Stimulated activated CD4-positive, alpha-beta T cell treated with anti-CD3 and anti-CD28 coated beads, Interleukin-4, amount 100 ng/mL, for 4 hours (primary cell): Measurements from ENCODE around the gene AIPL1.

Source experiments
- DNase-seq, 2 experiments: peaks; one replicate each; pipeline ENCODE4 v3.0.0-alpha.2; 2020

AIPL1 gene

DNA sequence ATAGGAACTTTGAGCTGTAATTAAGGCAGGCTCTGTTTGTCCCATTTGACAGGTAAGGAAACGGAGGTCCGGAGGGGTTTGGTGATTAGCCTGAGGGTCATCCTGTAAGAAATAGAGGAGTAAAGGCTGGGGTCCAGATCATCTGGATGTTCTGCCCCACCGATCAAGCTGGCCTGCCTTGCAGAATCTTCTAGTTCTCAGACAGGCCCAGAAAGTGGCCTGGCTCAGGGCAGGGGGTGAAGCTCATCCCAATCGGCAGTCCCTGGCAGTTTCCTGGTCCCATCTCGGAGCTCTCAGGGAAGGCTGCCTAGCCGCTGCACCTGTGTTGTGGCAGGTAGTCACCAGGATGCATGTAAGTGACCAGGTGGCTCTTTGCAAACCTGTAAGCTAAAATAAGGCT is 13.6 kb upstream of the AIPL1 start:
- no peak for DNase-seq

DNA sequence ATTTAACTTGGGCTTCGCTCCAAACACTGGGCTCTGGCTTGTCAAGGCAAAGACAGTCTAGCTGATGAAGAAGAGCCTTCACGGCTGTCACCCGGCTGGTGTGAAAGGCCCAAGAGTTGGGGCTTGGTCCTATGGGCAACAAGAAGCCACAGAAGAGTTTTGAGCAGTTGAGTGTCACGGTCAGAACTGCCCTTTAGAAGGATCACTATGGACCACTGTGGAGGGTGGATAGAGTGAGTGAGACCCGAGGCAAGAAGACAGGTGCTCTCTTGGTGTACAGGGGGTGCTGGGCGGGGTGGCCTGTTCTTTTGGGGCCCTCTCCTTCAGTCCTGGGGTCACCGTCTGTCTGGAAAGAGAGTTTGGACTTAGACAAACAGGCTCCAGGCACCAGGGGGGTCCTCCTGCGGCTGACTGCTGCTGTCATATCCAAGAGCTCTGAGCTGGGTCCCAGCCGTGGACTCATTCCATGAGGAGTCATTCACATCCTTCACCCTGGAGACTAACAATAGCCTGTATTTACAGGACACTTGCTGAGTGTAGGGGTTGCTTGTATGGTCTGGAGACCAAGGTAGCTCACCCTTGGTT is 11.7 kb upstream of the AIPL1 start:
- DNase-seq: no peak

DNA sequence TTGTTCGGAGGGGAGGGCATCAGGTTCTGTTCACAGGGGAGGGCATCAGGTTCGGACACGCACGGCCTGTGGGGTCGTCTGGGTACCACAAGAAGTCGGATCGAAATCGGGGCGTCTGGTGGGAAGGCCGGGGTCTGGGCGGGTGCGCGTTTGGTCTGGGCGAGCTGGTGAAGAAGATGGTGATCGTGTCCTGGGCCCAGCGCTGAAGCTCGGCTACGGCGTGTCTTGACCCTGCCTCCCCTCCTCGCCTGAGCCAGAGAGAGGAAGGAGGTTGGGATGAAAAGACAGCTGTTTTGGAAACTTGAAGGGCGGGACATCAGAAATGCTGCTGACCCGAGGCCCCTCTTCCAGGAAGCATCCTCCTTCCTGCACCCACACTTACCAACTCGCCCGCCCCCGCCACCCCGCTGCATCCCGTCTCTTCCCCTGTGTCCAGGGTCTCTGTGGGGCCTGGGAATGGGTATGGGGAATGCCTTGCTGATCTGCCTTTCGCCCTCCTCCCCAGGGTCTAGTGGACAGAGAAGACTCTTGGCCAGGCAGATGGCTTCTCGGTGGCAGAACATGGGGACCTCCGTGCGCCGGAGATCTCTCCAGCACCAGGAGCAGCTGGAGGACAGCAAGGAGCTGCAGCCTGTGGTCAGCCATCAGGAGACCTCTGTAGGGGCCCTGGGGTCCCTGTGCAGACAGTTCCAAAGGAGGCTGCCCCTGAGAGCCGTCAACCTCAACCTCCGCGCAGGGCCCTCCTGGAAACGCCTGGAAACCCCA is 9.8 kb upstream of the AIPL1 start:
- DNase-seq: no peak

DNA sequence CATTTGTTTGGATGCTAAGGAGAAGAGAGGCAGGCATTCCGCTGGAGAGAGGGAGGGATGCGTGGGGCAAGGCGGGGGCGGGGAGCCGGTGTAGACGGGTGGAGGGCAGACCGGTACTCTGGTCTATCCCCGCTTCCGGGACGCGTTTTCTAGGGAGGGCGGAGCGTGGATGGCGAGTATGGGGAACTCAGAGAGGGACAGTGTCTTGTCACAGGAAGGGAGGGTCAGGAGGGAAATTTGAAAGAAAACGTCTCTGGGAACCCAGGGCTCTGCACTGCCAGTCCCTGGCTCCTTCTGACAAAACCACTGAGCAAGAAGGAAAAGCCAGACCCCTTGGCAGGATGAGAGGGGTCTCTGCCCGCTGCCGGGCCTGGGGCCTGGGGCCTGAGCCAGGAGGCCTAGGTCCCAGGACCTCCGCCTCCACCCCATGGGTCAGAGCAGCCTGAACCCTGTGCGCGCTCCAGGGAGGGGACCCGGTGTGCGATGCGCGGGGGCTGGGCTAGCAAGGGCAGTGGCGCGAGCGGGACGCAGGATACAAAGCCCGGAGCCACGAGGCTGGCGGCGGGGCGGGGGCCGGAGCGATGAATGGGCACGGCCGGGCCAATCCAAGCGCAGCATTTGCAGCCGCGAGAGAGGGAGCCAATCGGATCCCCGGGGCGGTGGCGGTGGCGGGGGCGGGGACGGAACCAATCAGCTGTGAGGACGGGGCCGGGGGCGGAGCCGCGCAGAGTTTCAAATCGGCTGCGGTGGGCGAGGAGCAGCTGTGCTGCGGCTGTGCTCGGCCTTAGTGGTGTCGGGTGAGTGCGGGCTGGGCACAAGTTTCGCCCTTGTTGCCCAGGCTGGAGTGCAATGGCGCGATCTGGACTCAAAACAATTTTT is 9.0 kb upstream of the AIPL1 start, which contains the start of gene PIMREG:
Gene PIMREG, plus strand, starts transcription at position 764 of the 879 bp plus-strand sequence. CDS start 656 bp downstream, outside the sequence.
- DNase-seq: peak; percentile 93 to 96

DNA sequence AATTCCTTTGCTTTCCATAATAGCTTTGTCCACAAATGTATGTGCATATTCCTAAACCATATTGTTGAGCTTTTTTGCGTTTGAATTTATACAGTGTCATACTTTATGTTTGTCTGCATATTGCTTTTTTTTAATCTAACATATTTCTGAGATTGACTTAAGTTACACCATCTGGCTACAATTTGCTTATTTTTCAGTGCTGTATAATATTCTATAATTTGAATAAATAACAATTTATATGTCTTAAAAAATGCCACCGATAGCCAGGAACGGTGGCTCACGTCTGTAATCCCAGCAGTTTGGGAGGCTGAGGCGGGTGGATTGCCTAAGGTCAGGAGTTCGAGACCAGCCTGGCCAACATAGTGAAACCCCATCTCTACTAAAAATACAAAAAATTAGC is 7.9 kb upstream of the AIPL1 start:
- no peak for DNase-seq

DNA sequence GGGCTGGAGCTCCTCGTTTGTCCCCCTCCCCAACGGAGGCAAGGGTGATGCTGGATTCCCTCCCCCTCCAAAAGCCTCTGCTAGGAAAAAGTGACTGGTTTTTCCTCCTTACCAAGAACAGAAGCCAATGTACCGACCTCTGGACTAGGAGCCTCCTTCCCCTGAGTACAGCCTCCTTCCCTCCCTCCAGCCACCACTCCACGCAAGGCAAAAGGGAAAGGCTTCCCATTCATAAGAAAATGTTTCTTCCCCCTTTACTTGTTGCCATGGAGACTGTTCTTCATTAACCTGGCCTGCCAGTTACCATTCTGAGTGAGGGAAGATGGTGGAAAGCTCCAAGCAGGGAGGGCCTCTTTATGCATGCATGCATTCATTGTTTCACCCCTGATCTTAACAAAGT is 5.0 kb upstream of the AIPL1 start:
- DNase-seq: no peak

DNA sequence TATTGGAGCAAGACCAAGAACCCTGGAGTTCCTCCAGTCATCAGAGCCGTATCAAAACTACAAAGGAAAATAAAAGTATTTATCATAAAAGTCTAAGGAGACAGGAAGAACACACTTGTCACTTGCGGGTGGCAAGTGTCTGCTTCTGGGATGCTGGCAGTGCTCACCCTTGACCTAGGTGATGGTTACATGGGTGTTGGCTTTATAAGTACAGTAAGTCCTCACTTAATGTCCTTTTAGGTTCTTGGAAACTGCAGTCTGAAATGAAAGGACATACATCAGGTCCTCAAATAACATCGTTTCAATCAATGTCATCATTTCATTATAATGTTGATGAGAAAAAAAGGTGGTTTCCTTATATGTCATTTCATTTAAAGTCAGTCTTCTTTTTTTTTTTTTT is 3.0 kb upstream of the AIPL1 start:
- no peak for DNase-seq

DNA sequence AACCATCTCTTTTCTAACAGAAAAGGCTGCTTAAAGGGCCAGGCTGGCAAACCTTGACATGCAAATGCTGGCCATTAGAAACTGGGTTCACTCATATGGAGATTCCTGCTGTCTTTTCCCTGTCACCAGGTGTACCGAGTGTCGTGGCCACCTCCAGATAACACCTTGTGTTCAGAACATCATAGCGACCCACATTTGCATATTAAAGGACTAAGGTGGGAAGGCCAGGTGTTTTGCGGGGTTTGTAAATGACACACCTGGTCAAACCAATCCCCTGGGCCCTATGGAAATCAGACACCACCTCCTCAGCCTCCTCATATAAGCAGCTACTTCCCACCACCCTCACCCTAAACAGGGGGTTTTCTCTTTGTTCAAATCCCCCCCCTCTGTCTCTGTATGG is 2.5 kb upstream of the AIPL1 start:
- DNase-seq: no peak

DNA sequence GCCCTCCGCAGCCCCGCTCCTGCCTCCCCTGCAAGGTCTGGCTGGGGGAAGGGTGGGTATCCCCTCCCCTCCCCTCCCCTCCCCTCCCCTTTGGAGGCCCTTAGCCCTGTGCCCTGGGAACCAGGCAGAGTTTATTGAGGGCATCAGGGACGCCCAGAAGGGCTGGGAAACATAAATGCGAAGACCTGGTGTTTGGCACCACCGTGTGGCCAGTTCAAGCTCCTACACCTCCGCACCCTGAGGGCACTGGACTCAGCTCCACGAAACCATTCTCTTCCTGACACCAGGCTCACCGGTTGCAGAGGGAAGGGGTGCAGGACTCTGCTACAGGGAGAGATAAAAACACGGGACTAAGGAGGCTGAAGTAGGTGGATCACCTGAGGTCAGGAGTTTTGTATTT is 1.0 kb upstream of the AIPL1 start:
- peak; percentile 51 to 56 for DNase-seq

DNA sequence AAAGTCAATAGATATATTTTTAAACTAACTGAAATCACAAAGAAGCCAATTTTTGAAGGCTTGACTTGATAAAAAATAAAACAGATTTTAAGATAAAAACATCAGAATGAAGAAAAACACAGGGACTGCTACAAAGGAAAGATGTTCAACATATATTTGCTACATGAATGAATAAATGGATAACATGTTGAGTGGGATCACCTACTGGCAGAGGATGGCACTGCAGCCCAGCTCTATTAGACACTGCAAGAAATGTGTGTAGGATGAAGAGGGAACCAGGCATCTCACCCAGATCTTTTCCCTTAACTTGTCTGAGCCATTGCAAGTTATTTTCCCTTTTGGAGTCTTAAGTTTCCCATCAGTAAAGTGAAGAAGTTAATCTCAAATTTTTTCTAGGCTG is 4.2 kb downstream of the AIPL1 start:
- no peak for DNase-seq

DNA sequence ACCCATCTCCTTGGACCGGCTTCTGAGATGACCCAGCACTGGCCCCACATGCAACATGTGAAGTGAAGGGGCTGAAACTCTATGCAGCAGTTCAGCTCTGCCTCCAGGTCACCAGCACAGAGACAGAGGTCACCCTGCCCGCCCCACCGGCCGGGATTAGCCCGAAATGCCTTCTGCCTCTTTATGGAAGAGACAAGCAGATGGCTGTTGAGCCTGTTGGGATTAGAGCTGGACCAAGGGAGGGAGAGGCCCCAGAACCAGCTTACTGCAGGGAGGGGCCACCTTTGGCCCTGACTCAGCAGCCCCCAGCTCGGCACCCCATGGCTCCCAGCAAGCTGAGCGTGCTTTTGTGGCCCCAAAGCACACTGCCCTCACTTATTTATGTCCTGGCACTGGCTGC is 5.7 kb downstream of the AIPL1 start:
- DNase-seq: no peak

DNA sequence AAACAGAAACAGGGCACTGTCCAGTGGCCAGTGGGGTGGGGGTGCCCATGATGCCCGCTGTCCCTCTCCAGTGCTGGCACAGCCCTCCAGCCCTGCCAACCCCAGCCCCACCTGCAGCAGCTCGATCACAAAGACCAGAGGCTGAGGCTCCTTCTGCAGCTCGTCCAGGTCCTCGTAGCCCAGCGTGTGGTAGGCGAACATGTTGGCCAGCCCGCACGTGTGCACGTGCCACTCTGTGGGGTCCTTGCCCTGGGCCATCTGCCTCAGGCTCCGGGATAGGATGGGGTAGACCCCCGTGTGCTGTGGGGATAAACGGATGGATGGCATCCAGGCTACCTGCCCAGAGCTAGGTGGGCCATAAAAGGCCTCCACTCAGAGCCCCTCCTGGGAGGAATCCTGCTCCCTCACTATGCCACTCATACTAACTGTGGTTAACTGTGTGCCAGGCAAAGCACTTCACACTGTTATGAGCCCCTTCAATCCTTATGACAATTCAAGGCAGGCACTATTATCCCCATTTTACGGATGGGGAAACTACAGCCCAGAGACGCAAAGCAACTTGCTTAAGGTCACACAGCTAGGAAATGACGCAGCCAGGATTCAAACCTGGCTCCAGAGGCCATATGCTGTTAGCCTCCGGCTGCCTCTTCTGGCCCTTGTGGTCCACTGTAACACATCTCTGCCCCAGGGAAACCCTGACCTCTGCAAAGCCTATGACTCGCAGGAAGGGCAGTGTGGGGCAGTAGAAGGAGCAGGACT is 6.5 kb downstream of the AIPL1 start:
- no peak for DNase-seq

DNA sequence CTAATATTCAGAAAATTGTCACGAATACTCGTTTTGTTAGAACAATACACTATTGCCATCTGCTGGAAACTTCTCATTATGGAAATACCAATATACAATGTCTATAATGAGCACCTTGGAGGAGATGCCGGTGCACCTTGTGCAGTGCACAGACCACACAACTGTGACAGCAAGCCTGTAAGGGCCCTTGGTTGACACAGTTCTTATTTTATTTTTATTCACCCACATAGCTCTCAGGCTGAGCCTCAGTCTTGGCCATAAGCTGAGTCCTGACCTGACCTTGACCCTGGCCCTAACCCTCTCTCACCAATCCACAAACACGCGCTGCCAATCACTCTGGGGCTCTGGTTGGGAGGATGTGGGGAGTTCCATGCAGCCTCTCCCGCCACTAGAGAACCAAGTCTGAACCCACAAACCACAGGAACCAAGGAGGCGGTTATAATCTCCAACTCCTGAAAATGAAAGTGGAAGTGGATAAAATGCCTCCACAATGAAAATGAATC is 7.6 kb downstream of the AIPL1 start:
- DNase-seq: peak; percentile 11 to 26

DNA sequence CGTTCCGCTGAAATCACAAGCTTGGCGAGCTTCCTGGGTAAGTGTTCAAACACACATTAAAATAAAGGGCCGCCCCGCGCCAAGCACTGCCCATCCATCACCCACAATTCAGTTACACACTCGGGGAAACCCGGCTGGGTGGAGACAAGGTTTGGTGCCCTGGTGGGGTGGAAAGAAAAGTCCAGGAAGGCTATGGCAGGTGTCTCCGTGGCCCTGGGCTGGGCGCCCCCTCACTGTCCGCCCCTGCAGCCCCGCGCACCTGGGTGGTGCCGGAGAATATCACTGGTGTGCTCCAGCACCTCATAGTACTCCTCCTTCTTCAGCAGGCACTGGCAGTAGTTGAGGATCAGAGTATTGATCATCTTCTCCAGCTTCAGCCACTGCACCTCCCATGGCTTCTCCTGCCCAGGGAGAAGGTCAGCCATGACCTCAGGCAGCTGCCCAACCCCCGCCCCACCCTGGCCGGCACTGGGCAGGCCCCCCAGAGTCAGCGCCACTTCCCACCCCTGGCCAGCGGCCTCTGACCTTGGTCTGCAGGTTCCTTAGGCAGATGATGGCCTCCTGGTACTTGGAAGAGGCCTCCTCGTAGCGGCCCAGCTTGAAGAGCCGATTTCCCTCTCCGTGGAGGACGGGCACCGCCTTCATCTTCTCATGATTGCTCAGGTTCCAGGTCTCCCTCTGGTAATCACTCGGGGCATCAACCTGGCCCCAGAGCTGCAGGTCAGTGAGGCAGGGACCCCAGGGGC is 8.4 kb downstream of the AIPL1 start:
- DNase-seq: no peak

DNA sequence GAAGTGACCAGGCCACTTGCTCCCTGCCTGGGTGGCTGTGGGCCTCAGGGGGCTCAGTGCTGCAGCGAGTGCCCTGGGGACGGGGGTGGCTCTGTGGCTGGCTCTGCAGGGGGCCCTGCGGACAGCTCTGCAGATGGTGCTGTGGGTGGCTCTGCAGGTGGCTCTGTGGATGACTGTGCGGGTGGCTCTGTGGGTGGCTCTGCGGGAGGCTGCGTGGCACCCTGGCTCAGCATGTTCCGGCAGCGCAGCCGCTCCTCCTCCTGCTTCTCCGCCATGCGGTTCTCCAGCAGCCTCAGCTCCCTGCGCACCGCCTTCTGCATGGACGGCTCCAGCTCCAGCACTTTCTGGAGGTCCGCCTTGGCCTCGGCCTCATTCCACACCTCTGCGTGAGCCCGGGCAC is 9.5 kb downstream of the AIPL1 start:
- DNase-seq: no peak

DNA sequence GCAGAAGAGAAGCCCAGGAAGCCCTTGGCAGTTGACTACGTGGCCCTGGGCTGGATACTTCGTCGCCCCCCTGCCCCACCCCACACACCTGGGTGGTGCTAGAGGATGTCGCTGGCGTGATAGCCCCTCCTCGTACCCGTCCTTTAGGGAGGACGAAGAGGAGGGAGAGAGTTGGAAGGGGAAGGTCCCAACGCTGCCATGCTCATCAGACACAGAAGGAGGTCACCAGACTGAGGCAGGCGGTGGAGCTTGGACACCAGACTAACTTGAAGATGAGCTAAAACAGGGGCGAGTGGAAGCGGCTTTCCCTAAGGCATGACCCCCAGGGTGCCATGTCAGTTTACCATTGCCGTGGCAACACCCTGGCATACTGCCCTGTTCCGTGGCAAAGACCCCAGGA is 11.0 kb downstream of the AIPL1 start:
- DNase-seq: no peak

DNA sequence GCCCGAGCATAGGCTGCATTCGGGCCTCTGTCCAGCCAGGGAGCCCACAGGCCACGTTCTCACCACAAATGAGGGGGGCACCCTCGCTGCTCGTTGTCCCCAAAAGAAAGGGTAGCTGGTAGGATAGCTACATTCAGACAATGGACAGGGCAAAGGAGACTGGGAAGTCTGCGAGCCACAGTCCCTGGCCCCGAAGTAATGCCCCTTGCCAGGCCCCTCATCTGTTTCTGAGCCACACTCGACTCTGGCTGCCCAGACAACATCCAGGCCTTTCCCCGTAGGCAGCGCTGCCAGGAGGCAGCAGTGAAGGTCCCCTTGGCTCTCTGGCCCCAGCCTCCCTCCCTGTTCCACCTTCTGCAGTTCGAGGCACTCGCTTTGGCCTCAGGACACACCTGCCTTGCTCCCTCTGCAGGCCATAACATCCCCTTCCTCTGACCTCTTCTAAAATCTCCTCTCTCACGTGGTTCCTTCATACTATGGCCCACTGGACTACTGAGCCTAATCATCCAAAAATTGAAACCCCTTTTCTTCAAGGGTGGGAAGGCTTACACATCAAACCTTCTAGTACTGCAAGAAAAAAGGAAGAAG is 12.2 kb downstream of the AIPL1 start:
- DNase-seq: no peak

DNA sequence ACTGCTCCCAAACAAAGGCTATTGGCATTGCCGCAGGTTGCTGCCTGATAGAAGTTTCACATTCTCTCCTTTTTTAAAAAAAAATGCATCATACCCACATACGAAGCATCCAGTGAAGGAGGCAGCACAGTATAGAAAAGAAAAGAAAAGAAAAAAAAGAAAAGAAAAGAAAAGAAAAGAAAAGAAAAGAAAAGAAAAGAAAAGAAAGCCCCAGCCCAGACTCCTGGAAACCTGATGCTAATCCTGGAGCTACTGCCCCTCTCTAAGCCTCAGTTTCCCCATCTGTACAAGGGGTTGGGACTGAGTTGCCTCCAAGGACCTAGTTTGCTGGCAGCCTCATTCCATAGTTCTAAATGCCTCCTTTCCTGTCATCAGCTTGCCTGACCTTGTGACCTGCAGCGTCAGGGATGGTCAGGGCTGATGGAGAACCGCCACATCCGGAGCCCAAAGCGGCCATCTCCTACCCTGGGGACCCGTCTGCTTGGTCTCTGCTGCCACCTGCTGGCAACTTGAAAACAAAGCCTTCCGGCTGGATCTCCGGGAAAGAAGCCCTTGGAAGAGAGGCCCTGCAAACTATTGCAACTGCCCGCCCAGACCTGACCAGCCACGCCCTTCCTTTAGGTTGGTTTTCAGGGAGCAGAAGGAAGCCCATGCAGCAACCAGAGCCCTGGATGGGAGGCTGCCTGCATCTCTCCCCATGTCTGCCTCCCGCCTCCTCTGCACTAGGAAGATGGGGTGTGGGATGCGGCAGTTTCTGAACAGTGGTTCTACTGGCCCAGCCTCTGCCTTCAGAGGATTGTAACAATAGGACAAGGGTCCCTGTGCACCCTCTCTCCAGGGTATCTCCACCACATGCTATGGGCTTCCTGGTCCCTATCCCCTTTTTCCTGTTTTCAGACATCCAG is 13.0 kb downstream of the AIPL1 start:
- DNase-seq: peak; percentile 59 to 73

DNA sequence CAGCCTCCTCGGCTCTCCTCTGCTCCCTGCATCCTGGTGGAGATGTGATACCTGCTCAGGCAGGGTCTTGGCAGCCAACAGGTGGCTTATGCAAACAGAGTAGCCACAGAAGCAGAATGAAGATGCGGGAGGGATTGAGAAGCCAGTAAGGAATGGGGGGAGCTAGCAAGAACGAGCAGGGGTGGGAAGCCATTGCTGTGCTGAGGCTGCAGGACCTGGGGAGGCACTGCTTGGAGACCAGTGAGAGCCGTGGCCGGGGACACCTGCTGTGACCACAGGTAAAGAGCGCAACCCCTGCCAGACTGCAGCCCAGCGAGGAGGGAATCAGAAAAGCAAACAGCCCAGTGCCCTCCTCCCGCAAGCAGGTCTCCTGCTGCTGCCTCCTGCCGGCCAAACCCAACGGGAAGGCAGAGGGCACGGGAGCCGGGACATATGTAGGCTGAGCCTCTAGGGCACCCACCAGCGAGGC is 14.7 kb downstream of the AIPL1 start:
- DNase-seq: peak in 1 of 2 experiments; percentile 21

DNA sequence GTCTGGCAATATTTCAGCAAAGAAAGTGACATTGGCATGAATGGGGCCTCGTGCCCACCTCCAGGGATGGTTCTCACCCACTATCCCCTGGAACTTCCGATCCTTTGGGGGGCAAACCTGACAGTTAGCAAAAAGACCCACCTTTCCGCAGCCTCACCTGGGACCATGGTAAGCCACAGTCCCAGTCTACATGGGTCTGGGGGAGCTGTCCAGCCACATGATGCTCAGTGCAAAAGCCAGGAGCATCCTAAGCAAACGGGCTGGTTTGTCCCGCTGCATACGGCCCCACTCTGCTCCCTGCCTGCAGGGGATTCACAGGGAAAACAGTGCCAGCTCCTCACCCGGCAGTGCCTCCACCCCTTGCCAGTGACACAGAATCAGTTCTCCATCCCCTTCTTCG is 19.3 kb downstream of the AIPL1 start:
- DNase-seq: no peak
